HG03045 (cell line): ENCODE data around the gene SLC7A5.
"Not testable (repeated sequence)": the region's sequence is repeated elsewhere in the genome, so short reads cannot be mapped to it uniquely, and the experiment has no call there.

Experiments used
- ATAC-seq: cut with Tn5 transposase; IDR thresholded peaks from one replicate; pipeline ENCODE4 v1.9.1; 2021; ENCODE audit warnings: mild to moderate bottlenecking, moderate library complexity; ENCODE audit not compliant: unreplicated experiment

SLC7A5 gene

GRCh38 chr16:87862597-87863326 is 6.5 kb downstream of the SLC7A5 start:
- not testable (repeated sequence) for ATAC-seq

DNA sequence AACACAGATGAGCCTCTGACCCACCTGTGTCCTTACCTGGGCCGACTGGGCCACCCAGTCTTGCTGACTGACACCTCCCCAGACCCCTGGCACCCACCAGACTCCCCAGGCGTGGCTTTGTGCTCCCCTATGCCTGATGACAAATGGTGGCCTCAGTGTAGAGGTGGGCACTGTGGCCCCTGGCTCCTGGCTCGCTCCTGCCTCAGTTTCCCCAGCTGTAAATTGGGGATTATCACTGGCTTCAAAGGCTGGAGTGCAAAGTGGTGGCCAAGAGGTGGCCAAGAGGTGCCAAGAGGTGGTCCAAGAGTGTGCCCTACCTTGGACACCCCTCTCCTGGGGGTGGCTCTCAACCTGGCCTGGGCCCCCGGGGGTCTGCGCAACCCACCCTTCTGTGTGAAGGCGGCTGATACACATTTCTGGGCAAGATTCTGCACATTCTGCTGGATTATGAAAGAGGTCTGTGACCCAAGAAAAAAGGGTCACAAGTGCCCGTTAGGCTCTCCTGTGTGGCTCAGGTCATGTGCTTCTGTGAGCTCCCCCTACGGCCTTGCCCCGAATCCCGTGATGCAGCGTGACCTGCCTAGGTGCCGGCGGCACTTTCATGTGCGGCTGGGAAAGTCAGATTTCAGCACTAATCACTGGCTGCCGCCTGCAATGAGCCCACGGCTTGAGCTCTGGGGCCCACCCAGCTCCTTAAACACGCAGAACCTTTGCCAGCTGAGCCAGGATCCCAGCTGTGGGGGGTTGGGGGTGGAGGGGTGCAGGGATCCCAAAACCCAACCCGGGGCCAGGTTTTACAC is 7.8 kb downstream of the SLC7A5 start:
- ATAC-seq = not testable (repeated sequence)

DNA sequence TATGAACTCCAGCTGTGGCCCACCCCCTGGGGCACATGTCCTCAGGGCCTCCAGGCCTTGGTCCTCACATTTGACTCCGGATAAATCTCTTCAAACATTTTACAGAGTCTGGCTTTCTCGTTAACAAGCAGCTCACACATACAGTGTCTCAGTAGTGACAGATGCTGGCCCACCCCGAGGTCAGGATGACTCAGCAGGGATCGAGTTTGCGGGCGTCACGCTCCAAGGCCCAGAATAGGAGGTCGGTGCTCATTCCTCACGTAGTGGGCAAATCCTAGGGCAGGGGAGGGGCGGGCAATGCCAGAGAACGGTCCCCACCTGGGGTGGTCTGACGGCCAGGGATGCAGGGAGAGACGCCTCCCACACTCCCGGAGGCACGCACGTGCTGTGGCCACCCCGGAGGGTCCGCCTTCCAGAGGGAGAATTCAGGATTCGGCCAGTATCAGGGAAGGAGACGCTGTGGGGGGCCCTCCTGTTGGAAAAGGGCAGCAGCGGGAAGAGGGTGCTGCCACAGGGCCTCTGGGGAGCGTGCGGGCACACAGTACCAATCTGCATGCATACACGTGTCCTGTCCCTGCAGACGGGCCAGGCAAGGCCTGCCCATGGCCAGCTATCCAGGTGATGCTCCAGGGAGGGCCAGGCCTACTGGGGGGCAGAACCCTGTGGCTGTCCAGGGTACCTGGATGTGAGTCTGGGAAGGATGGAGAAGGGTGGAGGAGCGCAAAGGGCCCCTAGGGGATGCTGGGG is 8.6 kb downstream of the SLC7A5 start:
- ATAC-seq = no peak

- ATAC-seq = not testable (repeated sequence)
These were observed 10.9 kb downstream of the SLC7A5 start for GRCh38 chr16:87858151-87858993.

DNA sequence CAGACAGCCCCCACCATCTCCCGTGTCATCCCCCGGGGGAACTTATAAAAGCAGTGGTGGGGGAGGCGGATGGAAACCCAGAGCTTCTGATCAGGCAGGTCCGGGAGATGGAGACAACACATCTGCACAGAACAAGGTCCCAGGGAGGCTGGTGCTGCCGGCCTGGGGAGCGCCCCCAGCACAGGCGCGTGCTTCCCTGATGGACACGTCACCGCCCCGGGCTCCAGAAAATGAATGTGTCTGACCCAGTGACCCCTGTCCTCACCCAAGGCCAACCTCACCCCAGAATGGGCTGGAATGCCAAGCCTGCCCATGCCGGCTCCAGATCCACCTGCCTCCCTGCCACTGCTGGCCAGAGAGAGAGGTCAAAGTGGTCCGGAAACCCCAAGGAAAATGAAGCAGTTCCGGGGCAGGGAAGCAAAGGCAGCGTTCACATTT is 12.5 kb downstream of the SLC7A5 start:
- no peak for ATAC-seq

GRCh38 chr16:87855852-87856715 is 13.2 kb downstream of the SLC7A5 start:
- ATAC-seq = no peak

DNA sequence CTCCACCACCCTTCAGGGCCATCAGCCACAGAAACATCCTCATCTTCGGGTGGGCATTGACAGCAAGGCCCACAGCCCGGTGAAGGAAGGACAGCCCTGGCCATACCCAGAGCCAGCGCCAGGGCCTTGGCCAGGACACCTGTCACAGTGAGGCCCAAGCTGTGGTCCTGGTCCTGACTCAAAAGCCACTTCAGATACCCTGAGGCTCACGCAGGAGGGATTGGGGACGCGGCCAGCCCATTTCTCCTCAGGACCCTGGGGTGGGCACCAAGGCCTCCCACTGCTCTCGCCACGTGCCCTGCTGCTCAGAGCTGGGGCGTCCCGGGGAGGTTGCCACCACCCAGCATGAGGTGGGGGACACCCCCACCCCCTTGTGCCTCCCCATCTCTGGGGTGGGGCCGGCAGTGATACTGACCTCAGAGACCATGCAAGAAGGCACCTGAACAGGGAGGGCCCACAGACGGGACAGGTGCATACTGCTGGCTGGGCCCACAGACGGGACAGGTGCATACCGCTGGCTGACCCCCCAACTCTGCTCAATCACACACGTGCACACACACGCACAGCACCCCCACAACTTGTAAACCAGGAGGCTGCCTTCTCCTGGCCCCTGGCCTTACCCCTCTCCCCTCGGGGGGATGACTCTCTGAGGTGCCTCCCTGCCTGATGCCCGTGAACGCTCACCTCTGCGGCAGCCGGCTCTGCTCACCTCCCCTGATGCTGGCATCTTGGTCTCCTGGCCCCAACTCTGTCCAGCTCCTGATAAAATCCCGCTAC is 14.2 kb downstream of the SLC7A5 start:
- no peak for ATAC-seq

- ATAC-seq = no peak
These were observed 15.0 kb downstream of the SLC7A5 start for GRCh38 chr16:87854053-87854906.

GRCh38 chr16:87853411-87854052 is 15.8 kb downstream of the SLC7A5 start:
- ATAC-seq = no peak

GRCh38 chr16:87851601-87852000 is 17.7 kb downstream of the SLC7A5 start:
- ATAC-seq = no peak

- no peak for ATAC-seq
These were observed 18.1 kb downstream of the SLC7A5 start for GRCh38 chr16:87851141-87851587.

- no peak for ATAC-seq
These were observed 19.0 kb downstream of the SLC7A5 start for GRCh38 chr16:87850009-87851006.

DNA sequence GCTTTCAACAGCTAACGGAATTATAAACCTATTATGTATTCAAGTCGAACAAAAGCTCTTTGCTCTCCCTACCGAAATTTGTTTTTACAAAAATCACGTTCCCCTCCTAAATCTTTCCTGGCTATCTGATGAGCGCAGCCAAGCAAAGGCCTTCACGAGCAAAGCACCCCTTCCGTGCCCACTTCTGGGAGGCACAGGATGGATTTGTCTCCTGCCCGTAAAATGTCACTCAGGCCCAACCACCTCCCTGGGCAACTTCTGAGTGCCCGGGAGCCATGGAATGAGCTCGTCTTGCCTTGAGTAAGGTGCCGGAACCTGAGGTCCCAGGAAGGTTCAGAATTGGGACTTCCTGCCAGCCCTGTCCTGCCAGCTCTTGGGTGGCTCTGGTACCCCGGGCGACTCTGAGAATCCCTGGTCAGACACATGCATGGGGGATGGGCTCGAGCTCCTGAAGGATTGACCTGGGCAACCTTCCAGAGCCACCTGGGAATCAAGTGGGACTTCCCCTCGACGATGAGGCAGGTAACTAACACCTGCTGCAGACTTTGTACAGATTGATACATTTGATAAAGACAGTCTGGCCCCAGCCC is 19.8 kb downstream of the SLC7A5 start:
- no peak for ATAC-seq

- no peak for ATAC-seq
These were observed 20.5 kb downstream of the SLC7A5 start for GRCh38 chr16:87848676-87849345.
